GM18907 (cell line): ENCODE measurements around the gene NSMCE1.
"Not testable (repeated sequence)": the region's sequence is repeated elsewhere in the genome, so short reads cannot be mapped to it uniquely, and the experiment has no call there.

ENCODE experiments used
- ATAC-seq: cut with Tn5 transposase; IDR thresholded peaks from one replicate; pipeline ENCODE4 v1.9.1; 2021; ENCODE audit warnings: mild to moderate bottlenecking, moderate library complexity; ENCODE audit not compliant: unreplicated experiment

The NSMCE1 gene

DNA sequence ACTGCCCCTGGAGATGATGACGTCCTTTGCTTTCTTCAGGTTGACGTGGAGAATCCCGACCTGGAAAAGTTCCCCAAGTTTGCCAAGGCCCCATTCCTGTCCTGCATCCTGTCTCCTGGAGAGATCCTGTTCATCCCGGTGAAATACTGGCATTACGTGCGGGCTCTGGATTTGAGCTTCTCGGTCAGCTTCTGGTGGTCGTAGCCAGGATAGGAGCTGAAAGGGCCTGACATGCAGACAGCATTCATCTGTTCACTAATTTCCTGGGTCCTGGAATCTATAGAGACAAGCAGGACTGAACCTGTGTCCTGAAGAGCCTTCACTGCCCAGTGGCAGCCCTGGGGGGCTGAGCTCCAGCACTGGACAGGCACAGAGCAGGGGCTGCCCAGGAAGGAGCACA is 48.0 kb downstream of the NSMCE1 start:
- ATAC-seq, result no peak

DNA sequence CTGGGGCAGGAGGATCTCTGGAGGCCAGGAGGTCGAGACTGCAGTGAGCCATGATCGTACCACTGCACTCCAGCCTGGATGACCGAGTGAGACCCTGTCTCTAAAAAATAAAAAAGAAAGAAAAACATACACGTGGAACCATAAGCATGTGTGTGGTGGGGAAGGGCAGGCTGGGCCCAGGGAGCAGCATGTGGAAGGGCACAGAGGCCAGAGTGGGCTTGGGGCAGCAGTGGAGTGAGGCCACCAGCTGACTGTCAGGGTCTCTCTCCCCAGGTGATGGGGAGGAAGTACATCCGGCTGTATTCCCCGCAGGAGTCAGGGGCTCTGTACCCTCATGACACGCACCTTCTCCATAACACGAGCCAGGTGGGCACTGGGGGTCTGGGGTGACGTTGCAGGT is 48.5 kb downstream of the NSMCE1 start:
- no peak for ATAC-seq

DNA sequence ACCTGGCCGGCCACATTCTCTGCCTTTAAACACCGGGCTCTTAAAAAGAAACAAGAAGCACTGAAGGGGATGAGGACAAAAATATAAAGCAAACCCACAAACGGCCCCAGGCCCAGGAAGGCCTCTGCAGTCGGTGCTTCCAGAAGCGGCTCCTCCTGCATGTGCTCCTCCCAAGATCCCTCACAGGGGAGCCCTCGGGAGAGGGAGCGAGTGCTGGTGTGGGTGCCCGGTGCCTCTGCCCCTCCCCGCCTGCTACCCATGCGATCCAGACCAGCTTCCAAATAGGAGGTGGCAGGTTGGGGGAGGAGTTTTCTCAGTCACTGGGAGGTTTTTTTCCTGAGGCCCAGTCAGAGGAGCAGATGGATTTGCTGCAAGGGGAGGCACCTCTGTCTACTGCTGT is 49.4 kb downstream of the NSMCE1 start:
- no peak for ATAC-seq

DNA sequence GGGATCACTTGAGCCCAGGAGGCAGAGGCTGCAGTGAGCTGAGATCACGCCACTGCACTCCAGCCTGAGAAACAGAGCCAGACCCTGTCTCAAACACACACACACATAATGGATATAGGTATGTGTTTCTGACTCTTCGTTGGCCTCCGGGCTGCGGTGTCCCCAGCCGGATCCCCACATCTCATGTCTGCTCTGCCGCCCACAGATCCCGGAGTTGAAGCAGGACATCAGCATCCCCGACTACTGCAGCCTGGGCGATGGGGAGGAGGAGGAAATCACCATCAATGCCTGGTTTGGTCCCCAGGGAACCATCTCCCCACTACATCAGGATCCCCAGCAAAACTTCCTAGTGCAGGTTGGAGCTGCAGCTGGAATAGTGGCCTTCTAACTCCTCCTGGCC is 49.8 kb downstream of the NSMCE1 start:
- no peak for ATAC-seq

DNA sequence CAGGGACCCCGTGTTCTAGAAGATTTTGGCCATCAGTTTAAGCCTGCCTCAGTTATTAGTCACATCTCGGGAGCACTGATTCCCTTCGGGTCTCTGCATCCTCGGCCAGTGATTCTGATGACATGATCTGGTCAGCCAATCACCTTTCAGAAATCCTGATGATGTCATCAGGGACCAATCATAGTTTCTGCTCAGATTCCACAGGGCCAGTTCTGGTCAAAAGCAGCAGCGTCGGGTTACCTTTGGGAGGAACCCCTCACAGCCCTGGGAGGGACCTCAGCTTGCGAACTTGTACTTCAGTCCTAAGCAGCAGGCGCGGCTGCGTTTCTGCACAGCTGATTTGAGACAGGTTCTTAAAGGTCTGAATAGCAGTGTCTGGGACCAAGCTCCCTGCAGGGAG is 51.3 kb downstream of the NSMCE1 start:
- no peak for ATAC-seq

DNA sequence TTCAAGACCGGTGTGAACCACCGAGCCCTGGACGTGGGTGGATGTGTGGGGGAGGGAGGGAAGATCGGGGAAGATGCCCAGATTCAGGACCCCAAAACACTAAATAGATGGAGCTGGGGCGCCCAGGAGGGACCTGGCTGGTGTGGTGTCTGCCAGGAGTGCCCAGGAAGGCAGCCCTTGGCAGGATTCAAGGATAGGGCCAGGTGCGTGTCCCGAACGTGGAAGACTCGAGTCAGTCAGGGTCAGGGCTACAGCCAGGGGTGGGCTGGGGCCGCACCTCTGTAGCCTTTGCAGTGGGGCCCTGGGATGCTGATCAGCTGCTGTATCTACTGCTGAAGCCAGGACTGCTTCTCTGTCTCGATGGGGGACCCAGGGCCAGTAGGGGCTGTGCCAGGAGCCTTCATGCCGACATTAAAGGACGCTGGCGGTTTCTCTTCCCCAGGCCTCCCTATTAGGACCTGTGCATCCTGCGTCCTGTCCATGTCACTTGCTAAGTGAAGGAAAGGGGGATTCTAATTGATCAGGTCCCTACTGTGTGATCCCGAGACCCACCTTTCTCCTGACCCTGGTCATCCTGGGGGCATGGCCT is 52.2 kb downstream of the NSMCE1 start:
- ATAC-seq, result no peak

DNA sequence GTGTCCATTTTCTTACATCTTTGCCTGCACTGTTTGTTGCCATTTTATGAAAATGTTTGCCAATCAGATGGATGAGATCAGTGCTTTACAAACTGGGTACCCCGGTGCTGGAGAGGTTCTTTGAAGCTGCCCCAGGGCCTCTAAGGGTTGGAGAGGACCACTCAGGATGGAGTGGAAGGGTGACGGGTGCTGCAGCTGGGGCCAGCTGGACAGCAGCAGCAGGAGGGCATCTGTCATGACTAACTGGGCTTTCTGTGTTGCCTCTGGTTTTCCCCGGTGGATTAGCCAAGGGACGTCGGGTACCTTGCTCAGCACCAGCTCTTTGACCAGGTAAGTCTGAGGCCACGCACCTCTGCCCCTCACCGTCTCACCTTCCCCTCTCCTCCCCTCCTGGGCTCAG is 52.9 kb downstream of the NSMCE1 start:
- ATAC-seq, result no peak

DNA sequence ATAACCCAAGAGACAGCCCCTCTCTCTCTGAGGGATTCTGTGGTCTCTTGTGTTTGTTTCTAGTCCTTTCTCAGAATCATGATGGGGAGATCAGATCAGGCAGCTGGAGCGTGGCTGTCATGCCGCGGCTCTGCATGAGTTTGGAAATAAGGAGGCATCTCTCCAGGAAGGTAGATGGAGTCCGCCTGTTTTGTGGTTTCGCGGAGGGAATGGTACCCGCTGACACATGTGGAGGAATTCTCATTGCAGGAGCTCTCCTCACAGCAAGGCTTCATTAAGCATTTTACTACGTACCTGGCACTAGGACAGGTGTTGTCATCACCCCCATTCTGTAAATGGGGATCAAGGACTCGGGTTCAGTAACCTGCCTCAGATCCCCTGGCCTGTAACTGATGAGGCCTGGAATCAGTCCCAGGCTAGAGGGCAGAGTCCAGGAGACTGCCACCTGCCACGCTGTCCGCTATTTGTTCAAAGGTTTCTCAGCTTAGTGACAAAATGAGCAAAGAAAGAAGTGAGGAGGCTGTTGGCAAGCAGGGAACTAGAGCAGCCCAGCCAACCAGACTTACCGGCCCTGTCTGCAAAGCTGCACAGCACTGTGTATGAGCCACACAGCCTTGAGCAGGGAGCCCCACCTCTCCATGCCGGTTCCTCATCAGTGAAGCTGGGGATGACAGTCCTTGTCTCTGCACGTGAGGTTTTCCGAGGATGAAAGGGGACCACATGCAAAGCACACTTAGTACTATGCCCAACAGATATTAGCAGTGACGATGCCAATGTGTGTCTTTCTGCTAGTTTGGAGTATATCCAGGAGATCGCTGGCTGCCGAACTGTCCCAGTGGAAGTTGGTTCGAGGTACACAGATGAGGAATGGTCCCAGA is 54.2 kb downstream of the NSMCE1 start:
- ATAC-seq, result no peak

DNA sequence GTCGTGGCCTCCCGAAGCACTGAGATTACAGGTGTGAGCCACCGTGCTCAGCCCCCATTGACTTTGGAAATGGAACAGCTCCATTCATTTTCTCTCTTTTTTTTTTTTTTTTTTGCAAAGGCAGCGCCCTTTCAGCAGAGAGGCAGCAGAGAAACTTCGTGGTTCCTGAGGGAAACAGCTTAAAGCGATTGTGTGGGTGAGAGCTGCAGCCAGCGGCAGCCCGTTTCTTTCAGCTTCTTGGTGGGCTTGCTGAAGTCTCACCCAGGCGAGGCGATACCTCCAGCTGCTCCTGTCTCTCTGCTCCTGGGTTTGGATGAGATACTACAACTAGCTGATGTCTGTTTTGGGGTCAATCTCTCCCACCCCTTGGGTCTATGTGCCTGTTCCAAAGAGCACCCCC is 57.5 kb downstream of the NSMCE1 start:
- ATAC-seq, result no peak

DNA sequence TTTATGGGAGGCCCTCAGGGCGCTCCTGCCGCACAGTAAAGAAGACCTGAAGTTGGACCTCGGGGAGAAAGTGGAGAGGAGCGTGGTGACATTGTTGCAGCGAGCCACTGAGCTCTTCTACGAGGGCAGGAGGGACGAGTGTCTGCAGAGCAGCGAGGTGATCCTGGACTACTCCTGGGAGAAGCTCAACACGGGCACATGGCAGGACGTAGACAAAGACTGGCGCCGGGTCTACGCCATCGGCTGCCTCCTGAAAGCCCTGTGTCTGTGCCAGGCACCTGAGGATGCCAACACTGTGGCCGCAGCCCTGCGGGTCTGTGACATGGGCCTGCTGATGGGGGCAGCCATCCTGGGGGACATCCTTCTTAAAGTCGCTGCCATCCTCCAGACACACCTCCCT is 58.4 kb downstream of the NSMCE1 start:
- ATAC-seq, result no peak

DNA sequence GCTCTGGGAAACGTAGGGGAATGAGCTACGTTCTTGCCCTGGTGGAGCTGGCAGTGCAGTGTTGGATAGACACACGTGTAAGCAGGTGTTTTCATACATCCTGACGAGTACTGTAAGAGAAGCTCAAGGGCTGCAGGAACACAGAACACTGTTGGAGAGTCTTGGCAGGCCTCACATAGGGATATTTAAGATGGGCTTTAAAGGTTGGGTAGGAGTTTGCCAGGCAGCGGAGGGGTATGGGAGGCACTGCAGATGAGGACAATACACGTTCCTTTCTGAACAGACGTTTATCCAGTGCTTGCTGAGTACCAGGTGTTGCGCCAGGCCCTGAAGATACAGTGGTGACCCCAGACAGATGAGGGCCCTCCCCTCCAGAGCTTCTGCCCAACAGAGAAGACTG is 59.0 kb downstream of the NSMCE1 start:
- no peak for ATAC-seq

DNA sequence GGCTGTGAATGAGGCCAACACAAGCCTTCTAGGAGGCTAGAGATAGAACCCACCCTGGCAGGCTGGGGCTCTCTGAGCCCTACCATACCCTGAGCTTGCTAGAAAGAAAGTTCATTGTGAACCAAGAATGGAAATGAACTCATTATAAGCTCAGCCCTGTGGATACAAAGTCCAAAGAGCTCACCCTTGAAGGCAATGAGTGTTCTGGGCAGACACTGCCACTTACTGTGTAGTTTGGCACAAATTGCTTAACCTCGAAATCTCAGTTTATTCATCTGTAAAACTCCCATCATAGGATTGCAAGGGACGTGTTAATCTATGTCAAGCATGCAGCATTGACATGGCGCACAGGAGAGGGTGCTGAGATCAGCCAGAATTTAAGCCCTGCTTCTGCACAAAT is 59.8 kb downstream of the NSMCE1 start:
- ATAC-seq, result no peak

DNA sequence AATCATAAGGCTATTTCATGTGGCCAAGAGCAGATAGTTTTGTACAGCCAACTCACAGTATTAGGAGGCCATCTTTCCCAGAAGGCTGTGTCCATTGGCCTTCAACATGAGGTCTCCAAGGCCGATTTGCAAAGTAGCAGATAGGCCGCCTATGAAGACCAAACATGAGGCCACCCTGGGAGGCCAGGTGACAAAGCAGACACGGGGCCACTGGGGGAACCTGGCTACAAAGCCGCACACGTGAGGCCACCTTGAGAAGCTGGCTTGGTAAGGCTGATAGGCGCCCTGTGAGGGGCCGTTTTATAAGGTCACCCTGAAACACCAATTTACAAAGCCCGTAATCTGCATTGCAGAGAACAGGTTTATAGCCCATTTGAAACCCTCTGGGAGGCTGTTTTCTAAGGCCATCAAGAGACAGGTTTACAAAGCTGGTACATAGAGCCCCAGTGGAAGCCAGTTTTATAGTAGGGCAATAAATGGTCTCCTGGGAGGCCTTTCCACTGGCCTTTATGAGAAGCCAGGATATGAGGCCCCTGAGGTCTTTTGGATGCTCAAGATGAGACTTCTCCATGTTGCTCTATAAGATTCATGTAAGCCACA is 60.4 kb downstream of the NSMCE1 start:
- no peak for ATAC-seq

DNA sequence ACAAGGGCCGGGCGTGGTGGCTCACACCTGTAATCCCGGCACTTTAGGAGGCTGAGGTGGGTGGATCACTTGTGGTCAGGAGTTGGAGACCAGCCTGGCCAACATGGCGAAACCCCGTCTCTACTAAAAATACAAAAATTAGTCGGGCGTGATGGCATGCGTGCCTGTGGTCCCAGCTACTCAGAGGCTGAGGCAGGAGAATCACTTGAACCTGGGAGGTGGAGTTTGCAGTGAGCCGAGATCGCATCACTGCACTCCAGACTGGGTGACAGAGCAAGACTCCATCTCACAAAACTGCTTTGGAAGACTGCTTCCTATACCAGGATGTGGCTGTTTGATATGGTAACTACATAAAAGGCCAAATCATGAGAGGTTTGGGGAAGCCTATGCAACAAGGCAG is 61.5 kb downstream of the NSMCE1 start:
- ATAC-seq, result not testable (repeated sequence)

DNA sequence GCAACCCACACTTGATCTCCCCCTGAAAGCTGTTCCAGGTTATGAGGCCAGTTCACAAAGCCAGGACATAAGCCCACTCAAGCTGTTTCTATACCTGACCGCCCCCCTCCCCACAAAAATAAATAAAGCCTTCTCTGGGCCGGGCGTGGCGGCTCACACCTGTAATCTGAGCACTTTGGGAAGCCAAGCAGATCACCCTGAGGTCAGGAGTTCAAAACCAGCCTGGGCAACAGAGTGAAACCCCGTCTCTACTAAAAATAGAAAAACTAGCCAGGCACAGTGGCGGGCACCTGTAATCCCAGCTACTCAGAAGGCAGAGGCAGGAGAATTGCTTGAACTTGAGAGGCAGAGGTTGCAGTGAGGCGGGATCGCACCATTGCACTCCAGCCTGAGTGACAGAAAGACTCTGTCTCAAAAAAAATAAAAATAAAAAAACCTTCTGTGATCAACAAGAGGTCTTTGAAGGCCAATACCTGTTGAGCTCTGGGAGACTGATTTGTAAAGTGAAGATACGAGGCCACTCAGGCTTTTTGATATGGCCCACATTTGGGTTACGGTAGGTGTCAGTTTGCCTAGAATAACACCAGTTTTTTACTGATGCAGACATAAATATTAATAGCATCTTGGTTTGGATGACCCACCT is 63.0 kb downstream of the NSMCE1 start:
- no peak for ATAC-seq

DNA sequence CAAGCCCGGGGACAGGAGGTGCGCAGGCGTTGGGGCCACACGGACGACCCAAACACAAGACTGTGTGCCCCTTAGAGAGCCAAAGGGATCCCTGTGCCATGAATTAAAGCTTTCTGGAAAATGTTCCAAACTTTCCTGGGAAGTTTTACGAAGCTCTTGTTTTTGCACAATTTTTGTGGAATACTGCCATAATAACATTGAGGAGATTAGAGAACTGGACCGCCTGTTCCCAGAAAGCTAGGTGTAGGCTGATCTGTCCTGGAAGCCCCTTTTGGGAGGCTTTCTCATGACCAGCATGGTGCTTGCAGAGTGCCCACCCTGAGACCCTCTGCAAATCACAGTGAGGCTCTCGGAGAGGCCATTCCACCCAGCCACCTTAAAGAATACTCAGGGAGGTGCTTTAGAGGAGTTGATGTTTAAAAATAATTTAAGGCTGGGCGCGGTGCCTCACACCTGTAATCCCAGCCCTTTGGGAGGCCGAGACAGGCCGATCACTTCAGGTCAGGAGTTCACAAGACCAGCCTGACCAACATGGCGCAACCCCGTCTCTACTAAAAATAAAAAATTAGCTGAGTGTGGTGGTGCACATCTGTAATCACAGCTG is 64.2 kb downstream of the NSMCE1 start:
- no peak for ATAC-seq

DNA sequence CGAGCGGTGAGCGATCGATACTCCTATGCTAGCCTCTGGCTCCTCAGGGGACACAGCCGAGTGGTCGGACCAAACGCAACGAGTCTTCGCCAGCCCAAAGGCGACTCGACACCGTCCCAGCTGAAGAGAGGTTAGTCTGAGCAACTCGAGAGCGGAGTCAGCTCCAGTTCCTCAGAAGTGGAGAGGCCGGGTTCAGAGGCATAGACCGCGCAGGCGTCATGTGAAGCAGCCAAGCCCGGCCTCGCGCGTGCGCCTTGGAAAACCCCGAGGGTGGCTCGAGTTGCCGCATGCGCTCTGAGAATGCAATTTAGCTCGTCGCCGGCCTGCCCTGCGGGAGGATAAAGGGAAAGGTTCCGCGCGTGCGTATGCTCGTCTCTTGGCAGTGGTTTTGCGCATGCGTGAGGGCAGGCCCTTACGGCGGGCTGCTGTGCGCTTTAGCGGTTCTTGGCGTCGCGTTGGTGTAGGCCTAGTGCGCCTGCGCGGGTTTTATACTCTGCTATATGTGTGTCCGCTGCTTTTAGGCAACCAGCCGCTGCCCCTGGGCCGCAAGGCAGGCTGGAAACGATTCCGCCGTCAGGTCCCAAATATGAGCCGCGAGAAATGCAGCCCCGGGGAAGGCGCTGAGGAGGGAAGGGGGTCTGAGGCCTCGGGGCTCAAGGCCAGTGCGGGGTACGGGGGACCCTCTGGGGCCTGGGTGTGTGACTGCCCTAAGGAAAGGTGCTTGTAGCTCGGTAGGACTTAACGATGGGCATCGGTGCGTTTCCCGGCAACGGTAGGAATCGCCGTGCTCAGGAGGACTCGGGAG is 64.9 kb downstream of the NSMCE1 start, which contains the start of gene KDM8:
TSS of gene KDM8 (plus strand) at position 20 of the 805 bp plus-strand sequence. CDS start 6,598 bp downstream, outside the sequence.
- ATAC-seq, result peak; percentile 88

DNA sequence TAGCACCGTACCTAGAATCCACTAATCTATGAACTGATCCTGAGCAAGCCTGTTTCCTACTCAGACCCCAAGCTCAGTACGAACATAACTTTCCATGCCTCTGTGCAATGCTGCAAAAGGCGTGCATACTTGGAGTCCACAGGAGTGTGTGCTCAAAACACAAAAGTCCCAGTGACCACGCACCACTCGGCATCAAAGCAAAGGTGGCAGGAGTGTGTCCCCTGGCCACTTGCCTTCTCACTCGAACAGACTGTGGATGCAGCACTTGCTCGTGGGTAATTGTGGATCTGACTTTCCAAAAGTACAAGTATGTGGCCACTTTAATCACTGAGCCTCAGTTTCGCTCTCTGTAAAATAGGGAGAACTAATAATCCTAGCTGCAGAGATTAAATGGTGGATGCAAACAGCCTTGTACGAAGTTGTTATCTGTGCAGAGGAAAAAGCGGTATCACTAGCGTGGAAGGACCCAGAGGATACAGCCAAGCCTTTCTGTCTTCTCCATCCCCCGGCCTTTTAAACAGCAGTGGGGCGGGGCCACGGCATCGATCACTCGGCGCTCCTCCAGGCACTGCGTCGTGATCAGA is 65.6 kb downstream of the NSMCE1 start:
- ATAC-seq, result peak; percentile 73

DNA sequence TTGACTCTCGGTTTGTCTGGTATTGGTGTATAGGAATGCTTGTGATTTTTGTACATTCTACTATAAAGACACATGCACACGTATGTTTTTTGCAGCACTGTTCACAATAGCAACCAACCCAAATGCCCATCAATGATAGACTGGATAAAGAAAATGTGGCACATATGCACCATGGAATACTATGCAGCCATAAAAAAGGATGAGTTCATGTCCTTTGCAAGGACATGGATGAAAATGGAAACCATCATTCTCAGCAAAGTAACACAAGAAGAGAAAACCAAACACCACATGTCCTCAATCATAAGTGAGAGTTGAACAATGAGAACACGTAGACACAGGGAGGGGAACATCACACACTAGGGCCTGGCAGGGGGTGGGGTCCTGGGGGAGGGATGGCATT is 67.7 kb downstream of the NSMCE1 start:
- ATAC-seq, result not testable (repeated sequence)

DNA sequence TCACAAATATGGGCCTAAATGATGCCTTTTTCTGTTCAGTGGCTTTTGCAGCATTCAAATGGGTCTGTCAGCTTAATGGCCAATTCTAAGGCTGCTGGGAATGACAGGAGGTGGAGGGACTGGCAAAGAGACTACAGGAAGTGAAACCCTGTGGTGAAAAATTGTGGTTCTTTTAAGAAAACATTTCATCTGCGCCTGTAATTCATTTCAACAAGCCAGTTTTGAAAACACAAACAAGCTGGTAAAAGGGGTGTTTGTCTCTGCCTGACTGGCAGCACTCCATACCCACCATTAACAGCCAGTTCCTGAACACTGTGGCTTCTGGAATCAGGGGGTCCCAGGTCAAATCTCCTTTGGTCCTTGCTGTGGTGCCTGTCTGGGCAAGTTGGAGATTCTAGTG is 68.8 kb downstream of the NSMCE1 start:
- ATAC-seq, result peak; percentile 41
